HG02973 (cell line): ENCODE data around the gene ANGPTL2.

Source experiments
- ATAC-seq: cut with Tn5 transposase; IDR thresholded peaks from one replicate; pipeline ENCODE4 v1.9.1; 2021; ENCODE audit warnings: moderate library complexity; ENCODE audit not compliant: unreplicated experiment

Gene ANGPTL2

DNA sequence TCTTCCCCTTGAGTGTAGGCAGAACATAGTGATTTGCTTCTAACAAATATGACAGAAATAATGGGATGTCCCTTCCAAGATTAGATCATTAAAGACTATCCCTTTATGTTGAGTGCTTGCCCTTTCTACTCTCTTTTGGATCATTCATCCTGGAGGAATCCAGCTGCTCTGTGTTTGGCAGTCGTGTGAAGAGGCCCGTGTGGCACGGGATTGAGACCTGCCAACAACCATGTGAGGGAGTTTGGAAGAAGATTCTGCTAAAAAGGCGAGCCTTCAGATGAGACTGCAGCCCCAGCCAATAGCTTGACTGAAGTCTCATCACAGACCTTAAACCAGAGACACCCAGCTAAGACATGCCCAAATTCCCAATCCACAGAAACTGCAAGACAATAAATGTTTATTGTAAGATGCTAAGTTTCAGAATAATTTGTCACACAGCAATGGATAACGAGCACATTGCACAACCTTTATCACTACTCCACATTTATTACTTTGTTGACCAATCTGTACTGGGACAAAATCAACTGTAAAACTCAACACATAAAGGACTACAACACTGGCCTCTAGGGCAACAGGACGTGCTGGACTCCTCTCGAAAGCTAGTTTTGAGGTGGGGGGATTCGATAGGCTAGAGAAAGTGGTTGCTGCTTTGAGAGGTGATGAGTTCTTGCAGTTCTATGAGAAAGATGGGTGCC is 42.8 kb downstream of the ANGPTL2 start:
- ATAC-seq, result no peak

DNA sequence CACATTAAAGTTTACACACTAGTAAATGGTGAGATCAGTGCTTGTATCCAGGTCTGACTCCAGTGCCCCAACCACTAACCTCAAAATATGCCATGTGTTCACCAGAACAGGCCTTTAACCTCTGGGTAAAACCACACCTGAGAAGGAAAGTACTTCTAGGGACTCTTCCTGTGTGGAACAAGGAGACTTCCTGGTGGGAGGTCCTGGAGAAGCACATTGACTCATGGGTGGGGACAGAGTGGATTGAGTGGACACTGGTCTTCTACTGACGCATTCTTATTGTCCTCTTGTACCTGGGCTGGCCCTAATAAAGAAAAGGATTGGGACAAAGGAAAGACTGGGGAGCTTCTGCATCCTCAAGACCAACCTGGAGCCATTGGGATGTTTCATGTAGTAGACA is 43.4 kb downstream of the ANGPTL2 start:
- no peak for ATAC-seq

DNA sequence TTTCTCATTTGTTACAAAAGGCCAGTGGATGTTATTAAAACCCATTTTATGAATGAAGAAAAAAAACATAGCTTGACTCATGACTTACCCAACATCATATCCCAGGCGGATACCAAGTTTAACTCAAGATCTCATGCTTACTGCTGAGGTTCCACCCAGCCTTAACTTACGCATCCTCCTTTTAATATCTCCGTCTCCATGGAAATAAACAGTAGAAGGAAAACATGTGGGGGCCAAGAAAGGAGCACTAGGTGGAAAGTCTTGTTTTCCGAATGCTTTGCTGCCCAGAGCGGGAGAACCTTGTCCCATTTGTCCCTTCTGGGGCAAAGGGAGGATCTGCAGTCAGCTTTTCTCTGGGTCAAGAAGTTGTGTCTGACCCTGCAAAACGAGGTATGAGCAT is 44.1 kb downstream of the ANGPTL2 start:
- no peak for ATAC-seq

DNA sequence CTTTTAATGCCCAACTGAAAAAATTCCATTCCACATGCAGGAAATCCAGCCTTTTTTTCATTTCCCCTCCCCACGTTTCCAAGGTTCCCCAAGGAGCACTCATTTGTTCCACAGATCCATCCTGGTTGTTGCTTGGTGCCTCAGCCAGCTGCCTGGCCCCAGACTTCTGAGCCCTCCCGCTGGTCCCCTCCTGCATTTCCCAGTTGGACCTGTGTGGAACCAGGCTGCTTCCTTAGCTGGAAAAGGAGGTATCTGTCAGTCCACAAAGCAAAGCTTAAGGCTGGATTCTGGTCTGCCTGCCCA is 44.8 kb downstream of the ANGPTL2 start:
- ATAC-seq, result no peak

DNA sequence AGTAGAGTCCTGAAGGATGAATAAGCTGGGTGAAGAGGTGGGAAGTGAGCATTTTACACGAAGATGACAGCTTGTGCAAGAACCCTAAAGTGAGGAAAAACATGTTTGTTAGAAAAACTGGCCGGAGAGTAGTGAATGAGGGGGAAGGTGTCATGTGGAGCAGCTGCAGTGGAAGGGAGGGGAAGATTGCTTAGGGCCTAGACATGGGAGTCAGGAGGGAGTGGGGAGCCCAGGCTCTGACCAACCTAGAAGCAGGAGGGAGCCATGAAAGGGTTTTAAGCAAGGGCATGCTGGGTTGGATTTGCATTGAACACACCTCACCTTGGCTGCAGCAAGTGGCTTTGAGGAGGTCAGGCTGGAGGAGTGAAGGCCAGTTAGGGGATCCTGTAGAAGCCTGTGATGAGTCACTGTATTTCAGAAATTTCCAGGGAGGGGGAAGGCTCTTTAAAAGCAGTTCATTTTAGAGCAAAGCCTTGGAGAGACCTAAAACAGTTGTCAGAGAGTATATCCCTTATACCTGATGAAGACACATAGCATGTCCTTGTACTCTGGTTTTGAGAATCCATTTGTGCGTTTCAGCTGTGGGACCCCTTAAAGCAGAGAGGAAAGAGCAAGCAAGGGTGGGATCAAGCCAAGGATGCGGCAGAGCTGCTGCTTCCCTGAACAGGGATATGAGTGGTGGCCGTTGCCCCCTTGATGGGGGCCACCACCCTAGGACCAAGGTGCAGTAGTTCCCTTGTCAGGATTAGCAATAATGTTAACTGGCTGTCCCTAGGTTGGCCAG is 45.4 kb downstream of the ANGPTL2 start:
- ATAC-seq, result no peak

DNA sequence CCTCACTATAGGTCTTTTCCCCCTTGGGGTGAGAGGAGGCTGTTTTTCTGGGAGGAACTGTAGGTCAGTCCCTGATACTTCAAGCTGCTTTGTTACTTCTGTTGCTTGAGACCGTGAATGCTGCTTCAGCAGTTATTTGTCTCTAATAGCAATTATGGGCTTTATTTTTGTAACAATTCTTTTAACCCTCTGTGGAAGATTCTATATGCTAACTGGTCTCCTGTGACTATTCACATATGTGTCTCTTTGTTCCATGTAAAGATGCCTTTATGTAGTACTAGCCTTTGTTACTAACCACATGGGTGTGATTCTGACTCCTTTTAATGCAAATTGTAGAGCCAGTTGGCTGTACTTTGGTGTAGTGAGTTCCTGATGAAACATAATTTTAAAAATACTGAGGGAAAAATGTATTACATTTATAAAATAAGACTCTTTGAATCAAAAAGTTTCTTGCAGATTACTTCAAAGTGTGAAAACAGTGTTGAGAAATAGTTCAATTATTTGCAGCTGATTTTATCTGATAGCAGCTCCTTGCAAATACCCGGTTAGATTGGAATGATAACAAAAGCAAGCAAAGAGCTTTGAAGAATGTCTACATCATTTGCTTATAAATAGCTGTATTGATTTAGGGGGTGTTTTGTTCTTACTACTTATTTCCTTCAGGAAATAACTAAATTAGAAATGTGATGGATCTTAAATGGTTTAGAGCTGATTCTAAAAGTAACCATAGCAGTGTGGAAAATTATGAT is 46.6 kb downstream of the ANGPTL2 start:
- no peak for ATAC-seq

DNA sequence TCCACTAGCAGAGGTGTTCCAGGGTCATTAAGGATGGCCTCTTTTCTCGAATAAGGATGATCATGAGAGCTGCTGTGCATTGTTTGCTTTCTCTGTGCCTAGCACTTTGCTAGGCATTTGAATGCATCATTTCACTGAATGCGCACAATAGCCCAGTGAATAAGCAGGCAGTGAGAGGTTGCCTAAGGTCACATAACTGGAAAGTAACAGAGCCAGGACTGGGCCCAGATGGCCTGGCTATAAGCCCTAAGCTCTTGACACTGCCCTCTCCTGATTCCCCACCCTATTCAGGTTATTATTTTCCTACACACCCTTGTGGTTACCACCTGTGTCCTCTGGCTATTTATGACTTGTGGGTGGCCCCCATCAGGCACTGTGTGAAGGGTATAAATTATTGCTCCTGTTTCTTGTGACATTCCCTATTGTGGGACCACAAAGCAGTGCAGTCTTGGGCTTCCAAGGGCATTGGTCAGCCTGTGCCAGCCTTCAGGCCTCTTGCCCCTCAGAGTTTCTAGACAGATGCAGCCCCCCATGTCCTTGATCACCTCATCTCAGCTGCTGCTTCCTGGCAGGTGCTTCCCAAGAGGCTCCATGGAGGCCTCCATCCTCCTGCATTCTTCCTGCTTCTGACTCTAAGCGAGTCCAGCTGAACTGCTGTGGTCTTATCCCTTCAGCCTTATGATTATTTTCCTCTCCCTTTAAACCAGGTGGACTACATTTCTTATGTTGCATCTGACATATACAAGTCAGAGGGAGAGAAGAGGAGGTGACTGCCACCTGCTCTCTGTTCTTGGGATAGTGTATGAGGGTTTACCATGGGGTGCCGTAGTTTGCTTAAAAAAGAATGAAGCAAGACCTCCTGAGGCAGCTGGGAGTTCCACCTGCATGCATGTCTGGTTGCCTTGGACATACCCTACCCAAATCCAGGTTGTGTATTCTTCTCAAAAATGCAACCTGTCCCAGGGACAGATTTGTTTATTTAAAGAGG is 47.6 kb downstream of the ANGPTL2 start:
- ATAC-seq, result no peak

DNA sequence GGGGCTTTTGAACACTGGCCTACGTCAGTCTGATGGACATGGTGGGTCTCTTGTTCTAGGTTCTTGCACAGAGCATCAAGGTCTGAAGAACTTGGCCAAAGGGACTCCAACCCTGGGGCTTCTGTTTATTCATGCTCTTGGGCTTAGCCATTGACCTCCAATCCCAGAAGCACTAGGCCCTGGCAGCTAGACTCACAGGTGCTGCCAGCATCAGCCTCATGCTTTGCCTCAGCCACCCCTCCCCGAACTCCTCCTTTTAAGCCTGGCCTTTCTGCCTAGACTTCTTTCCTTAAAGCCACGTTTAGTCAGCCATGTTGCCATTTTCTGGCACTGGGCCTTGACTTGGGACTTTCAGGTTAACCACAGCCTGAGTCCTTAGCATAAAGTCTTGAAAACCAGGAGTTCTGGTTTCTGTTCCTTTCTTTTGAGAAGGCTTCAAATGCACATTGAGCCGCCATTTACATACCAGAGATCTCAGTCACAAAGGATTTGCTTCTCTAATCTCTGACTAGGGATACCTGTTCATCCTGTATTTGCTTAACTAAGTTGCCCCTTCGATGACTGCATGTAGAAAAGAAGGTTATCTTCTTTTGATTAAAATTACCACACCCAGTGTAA is 54.7 kb downstream of the ANGPTL2 start:
- ATAC-seq, result no peak

DNA sequence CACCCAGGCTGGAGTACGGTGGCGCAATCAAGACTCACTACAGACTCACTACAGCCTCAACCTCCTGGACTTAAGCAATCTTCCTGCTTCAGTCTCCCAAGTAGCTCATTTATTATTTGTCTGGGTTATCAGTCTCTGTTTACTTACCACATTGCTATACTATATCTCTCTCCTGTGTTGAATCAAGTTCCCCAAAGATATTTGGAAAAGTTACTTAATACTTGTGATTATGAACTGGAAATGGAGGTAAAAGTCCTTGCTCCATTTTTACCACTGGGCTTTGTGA is 55.6 kb downstream of the ANGPTL2 start:
- no peak for ATAC-seq

DNA sequence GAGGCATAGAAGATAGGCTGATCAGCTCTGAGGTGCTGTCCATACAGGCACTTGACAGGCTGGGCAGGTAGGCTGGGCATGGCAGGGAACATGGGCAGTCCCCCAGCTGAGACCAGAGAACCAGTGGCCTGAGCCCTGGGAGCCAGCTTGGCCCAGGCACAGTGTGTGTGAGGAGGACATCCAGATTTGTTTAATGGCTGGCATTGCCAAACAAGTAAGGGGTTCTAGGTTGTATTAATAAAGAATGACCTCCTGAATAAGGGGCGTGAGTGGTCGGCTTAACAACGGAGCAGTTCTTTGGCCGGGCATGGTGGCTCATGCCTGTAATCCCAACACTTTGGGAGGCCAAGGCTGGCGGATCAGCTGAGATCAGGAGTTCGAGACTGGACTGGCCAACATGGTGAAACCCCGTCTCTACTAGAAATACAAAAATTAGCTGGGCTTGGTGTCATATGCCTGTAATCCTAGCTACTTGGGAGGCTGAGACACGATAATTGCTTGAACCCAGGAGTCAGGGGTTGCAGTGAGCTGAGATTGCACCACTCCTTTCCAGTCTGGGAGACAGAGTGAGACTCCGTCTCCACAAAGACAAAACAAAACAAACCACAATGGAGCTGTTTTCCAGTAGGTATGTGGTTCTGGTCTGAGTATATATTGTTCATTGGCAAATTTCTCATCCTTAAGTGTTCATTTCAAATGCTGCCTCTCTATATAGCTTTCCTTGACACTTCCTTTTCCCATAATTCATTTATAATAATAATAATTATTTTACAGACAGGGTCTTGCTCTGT is 56.2 kb downstream of the ANGPTL2 start:
- ATAC-seq, result no peak

DNA sequence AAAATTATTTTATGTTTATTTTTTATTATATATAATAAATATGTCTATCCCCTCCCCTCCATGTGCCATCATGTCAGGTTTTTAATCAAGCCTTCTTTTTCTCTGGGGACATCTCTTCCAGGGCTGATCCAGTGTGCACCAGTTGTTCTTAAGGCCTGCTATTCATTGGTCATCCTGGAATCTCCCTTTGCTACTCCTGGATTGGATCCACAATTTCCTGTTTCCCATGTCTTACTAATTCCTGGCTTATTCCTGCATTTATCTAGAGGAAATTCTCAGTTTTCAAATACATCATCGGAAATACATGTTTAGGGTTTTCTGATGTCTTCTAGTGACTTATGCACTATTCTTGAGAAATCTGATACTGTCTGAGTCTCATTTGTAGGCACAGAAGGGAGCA is 56.8 kb downstream of the ANGPTL2 start:
- ATAC-seq, result no peak

DNA sequence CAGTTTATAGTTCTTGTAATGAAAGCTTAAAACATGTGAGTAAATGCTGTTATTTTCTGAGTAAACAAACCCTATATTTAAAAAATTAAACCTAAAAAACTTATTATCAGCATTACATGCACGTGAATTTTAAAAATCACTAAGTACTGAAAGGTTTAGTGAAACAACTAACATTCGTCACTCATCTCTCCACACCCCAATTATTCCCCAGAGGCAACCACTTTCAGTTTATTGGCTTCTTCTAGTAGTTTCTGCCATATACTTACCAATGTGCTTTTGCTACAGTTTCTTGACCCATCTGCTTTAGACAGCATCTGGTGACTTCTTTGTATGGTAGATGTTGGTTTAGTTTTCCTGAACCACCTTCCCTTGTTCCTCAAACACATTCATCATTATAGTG is 58.1 kb downstream of the ANGPTL2 start:
- ATAC-seq, result no peak

DNA sequence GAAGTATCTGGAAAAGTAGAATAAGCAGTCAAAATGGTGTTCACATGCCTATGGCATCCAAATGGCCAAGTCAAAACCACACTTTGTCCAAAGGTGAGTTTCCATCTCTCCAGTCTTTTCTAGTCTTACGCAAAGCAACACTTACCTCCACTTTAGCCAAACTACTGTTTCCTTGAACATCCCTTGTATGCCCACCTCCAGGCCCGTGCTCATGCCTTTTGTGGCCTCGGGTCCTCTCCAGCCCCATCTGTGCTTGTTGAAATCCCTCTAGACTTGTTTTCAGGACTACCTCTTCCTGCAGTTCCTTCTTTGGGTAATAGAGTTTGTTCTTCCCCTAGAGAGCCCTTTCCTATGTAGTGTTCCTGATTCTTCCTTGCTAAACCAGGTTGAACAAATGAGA is 61.0 kb downstream of the ANGPTL2 start:
- no peak for ATAC-seq

DNA sequence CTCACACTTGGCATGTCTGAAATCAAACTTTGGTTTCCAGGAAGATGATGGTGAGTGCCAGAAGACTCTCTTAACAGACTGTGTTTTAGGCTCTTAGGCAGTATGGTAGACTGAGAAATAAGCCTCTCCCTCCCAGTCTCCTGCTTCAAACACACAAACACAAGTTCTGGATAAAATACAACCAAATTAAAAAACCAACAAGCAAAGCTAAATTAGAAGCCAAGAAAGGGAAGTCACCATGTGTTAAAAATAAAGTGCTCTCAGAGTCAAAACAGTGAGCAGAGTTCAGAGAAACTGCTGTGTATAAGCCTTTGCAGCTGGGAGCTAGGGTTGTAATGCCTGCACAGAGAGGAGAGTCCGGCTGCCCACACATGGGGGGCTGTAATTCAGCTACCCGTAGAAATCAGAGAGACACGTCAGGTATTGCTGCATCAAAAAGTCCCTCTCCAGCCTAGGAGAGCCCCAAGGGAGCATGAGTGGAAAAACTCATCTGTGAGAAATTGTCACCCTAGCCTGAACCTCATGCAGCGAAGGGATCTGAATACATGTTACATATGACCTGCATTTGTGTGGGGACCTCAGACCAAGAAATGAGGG is 62.6 kb downstream of the ANGPTL2 start:
- ATAC-seq, result no peak

DNA sequence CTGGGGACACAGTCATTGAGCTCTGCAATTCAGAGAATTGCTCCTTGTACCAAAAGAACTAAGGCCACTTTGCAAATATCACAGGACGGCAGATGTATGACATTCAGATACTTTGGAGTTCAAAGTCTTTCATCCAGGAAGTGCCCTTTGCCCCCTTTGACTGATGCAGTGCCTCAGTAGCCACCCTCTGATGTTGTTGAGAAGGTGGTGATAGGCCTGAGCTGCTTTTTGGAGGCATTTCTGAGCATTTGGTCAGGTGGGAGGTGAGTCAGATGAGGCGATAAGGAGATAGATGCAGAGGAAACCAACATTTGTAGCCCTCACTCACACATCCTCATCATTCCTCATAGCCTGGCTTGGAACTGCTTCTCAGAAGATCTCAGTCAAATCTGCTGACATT is 63.4 kb downstream of the ANGPTL2 start:
- no peak for ATAC-seq

DNA sequence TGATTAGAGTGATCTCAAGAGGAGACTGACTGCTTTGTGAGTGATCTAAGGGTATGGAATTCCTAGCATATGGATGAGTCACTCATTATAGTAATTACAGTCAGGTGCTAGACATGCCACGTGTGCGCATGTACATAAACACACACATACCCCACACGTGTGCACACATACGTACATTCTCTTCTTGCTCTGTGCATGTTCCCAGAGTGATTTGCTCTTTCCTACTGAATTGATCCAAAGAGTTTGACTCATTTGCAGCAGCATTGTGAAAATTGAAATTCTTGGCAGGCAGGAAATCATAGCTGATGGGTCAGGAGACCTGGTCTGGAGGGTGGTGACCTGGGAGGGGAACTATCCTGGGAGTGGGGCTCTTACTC is 63.8 kb downstream of the ANGPTL2 start:
- ATAC-seq, result no peak

DNA sequence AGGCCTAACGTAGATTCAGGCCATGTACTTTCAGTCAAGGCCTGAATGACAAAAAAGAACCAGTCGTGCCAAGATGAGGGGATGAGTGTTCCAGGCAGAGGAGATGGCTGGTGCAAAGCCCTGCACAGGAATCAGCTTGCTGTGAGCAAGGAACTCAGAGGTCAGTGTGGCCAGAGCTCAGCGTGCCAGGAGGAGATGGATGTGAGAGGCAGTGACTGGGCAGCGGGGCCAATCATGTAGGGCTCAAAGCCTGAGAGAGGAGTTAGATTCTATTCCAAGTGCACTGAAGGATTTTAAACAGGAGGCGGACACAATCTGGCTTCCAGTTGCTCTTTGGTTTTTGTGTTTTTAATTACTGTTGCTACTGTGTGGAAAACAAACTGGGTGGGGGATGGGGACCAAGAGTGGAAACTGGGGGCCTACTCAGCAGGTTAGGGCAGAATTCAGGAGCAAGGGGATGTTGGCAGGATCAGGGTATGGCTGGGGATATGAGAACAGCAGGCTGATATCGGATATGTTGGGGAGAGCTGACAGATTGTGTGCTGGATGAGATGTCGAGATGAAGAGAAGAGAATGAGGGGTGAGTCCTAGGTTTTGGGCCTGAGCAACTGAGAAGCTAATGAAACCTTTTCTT is 64.3 kb downstream of the ANGPTL2 start:
- no peak for ATAC-seq

DNA sequence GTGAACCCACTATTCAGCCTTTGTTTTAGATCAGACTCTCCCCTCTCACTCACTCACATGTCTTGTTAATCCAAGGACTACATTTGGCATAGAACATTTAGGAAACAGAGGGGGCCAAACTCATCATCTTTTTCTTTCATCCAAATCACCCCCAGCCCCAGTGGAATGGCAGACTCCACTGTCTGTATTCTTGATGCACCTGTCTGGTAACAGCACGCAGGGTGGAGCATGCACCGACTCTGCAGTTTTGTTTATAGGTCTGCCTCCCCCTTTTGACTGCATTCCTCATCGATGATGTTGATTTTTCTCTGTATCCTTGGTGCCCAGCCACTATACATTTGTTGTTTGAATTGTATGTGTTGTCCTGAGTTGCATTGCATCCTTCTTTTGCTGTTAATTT is 66.0 kb downstream of the ANGPTL2 start:
- ATAC-seq, result no peak

DNA sequence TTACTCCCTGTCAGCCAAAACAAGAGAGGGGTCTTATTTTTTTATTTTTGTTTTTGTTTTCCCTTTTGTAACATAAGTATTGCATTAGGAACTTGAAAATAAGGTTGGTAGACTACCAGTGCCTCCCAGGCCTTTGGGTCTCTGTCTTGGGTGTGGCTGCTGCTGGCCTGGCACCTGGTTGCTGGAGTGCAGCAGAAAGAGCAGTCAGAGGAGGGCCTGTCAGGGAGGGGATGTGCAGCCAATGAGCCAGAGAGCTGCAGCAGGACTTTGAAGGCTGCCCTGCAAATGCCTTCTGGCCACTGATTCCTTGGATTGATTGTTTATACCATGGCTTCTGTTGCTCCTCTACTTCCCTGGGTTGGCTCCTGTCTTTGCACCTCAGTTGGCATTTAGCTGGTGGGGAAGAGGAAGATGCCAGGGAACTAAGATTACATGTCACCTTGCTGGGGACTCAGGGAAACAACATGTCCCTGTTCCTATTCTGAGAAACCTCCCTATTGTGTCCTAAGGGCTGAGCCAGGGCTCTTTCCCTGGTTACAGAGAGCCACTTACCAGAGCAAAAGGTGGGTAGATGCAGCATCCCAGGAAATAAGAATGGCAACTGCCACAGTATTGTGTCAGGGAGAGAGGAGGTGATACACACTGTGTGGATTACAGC is 66.6 kb downstream of the ANGPTL2 start:
- ATAC-seq, result no peak
